IPS-NIHi7 (cell line): ENCODE data around the gene DIAPH2.

Source experiments
- DNase-seq: peaks from one replicate; pipeline ENCODE4 v3.0.0; 2012; ENCODE audit warnings: mixed read lengths; ENCODE audit errors: extremely low spot score

Gene DIAPH2

DNA sequence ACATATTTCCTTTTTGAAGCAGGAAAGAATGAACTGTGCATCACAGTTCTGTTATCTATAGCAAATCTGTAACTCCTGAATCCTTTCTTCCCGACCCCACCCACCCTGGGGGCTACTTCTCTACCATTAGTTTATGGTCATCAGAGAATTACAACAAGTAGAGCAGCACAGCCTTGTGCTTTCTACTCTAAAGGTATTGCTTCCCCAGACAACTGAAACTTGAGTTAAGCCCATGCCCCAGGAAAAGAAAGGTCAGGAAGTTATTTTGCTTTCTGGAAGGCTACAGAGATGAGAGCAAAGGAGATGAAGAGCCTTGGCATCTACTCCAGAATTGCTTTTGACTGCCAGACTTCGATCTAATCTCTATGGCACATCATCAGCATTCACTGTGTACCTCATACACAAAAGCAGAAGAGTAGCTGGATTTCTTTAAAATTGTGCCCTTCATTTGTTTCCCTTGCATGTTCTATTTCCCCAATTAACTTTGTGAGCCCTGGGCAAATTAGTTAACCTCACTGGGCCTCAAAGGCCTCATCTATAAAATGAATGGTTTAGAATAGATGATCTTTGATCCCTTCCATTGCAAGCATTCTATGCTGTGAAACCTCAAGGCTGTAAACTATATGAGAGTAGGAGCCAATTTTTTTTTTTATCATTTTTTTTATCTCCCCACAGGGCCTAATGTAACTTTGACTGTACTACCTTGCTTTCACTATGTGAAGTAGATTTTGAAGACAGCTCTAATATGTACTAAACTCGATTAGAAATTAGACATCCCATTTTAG lies 794.7 kb downstream of the DIAPH2 start:
- DNase-seq: no peak

DNA sequence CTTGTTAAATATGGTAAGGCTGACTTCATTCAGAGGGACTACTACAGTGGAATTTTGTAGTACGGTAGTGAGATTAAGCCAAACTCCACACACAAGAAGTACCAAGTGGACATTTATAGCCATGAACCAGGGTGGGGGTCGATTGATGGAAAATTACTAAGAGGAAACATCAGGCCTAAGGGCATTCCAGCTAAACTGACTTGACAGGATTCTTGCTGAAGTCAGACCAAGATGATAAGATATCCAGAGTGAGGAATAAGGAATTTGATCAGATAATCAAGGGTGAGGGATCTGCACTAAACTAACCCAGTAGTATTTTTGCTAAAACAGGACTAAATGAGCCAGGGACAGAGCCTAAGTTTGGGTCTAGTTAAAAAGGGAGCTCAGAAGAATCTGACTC lies 796.6 kb downstream of the DIAPH2 start:
- no peak for DNase-seq

DNA sequence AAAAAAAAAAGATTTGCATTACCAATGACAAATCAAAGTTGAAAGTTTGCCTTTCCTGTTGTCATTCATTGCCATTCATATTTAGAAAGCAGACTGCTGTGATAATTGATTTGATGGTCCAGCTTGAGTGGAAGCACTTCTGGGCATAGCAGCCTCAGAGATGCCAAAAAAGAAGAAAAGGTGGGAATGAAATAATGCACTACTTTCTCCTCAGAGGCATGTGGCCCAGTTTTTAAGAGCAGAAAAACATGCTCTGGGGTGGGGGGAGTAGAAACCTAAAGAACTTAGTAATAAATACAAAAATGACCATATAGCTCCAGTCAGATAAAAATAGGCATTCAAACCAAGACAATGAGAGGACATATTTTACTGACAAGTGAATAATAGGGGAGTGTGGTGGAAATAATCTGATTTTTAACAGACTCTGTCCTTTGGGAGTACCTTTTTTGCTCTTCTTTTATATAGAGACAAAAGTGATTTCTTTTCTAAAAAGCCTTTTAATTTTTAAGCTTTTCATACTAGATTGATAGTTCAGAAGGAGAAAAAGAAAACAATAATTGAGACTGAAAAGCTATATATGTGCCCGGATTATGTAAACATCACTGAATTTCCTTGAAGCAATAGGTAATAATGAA lies 798.1 kb downstream of the DIAPH2 start:
- DNase-seq: no peak

DNA sequence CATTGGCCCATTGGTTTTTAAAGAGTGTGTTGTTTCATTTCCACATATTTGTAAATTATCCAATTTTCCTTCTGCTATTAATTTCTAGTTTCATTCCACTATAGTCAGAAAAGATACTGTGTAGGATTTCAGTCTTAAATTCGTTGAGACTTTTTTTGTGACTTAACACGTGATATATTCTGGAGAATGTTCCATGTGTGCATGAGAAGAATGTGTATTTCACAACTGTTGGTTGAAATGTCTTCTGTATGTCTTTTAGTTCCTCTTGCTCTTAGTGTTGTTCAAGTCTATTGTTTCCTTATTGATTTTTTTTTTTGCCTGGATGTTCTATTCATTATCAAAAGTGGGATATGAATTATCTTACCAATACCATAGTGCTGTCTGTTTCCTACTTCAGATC lies 806.0 kb downstream of the DIAPH2 start:
- DNase-seq: no peak

DNA sequence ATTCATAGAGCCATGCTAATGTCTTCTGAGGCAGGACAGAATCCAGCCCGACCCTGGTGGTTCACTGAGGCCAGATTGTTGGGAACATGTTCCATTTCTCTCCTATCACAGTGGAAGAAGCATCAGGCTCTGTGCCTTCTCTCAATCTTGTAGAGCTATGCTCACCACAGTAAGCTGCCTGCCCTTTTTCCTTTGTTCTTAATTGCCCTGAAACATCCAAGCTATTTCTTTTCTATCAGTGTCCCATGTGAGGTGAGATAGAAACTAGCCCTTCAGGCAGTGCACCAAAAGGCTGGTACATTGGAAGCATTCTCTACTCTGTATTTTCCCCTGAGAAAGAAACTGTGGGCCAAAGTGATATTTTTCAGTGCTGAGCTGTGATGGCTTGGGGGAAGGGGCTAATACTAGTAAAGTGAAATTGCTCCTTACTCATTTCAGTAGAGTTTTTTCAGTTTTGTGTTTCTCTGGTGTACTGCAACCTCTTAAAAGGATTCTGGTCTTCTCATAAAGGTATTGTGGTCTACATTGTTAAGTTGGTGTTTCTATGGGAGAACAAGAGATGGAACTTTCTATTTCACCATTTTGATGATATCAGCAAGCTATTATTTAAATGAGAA lies 810.2 kb downstream of the DIAPH2 start:
- no peak for DNase-seq

DNA sequence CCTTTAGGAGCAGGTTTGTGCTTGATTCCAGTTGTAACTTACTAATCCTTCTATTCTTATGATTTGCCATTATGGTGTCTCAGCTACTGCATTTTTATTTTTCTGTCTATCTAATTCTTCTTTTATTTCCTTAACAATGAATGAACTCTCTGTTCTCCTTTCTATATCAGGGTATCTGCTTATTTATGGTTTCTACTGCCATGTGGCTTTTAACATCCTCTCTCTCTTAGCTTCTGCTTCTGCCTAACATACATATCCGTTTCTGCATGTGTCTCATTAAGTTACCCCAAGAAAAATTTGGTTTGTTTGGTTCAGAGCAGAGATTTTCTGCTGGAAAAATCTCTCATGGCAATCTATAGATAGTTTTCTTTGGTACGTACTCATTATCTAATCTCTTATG lies 813.5 kb downstream of the DIAPH2 start:
- no peak for DNase-seq

DNA sequence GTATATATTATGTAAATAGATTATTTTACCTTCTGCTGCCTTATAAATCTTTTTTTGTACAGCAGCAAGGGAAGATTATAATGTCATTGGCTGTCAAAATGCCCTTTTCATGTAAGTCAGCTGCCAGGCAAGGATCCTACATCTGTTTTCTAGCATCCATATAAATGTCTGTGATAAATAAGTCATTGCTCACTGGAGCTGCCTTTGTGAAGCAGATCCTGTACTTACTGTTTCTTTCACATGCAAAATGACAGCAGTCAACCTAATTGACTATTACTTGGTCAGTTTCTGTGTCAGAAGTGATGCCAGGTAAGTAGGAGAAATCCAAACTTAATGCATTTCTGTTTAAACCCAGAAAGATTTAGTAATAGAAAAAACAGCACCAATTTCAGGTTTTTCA lies 819.8 kb downstream of the DIAPH2 start:
- no peak for DNase-seq

DNA sequence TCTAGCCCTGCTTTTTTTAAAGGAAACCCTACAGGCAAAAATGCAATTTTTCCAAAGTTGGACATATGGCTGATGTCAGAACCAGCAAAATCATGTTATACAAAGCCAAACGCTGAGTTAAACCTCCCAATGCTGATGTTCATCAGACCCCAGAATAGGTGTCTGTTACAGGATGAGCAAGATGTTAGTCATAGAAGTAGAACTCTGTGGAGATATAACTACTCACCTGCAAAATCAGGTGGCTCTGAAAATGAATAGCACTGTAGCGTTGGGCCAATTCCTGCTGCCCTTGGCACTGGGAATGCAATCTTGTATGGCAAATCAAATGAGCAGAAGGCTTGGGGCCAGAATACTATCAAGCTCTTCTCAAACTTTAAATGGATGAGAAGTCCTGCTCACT lies 833.1 kb downstream of the DIAPH2 start:
- DNase-seq: no peak

DNA sequence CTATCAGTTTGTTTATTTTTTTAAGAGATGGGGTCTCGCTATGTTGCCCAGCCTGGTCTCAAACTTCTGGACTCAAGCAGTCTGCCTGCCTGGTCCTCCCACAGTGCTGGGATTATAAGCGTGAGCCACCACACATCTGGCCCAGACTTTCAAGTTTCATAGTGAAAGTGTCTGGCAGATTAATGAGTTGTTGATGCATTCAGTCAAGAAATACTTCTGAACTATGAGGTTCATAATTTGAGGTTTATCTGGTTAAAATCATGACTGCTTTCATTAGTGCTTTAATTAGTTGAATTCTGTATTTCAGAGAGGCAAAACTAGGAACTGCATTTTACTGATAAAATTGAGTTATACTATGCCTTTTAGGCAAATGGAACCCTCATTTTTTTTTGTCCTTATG lies 837.7 kb downstream of the DIAPH2 start:
- DNase-seq: no peak

DNA sequence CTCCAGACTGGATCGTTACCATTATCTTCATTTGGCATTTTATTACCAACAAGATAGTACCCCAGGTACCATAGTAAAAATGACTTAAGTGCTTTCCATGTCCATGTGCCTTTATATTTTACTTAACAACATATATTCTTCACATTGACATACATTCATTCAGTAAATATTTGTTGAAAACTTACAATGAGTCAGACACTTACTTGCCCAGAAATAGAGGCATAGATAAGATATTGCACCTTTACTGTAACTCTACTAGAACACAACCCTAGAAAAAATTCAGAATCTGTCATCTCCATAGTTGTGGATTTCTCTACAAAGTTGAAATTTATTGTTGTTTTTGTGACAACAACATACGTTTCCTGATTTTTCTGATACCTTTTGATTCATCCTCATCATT lies 839.7 kb downstream of the DIAPH2 start:
- DNase-seq: no peak

DNA sequence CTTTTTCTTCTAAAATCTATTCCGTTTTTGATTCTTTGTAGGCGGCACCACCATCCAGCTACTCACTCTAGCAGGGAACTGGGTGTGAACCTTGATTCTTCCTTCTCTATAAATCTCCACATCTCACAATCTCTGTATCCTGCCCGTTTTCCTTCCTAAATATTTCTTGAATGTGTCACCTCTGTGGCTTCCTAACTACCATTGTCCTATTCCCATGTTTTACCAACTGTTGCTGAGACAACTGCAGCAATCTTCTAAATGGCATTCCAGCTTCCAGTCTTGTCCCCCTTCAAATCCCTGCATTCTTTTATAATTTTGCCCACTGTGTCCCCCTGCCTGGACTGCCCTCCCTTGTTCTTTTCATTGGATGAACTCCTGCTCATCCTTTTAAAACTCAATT lies 840.4 kb downstream of the DIAPH2 start:
- DNase-seq: peak; percentile 10

DNA sequence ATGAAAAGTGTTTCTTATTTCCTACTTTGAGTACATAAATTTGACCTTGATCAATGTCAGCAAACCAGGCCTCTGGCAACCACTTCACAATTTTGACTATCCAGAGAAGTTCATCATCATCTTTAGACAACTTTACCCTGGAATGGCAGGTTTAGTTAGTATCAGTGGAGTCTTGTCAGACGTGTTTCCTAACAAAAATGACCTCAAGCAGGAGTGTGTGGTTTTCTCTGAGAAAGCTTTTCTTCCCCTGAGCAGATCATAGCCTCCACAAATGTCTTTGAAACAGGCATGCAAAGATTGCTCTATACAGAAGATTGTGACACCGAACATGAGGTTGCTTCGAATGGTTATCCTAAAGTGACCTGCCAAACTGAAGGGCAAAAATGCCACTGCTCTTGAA lies 841.3 kb downstream of the DIAPH2 start:
- DNase-seq: no peak

DNA sequence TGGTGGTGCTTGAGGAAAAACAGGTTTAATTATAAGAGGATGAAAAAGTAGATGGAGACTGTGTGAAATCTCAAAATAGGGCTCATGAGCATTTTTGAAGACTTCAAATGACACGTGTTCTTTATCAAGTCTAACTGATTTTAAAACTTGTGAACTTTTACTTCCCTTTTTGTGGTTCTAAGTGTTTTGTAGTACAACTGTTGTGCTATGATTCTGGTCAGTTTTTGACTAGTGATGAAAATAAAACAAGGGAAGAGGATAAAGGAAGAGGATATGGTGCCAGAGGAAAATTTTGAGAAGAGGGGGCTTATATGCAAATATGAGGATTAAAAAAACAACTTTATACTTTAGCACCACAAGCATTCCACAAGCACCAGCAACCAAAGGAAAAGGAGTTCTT lies 843.1 kb downstream of the DIAPH2 start:
- DNase-seq: no peak

DNA sequence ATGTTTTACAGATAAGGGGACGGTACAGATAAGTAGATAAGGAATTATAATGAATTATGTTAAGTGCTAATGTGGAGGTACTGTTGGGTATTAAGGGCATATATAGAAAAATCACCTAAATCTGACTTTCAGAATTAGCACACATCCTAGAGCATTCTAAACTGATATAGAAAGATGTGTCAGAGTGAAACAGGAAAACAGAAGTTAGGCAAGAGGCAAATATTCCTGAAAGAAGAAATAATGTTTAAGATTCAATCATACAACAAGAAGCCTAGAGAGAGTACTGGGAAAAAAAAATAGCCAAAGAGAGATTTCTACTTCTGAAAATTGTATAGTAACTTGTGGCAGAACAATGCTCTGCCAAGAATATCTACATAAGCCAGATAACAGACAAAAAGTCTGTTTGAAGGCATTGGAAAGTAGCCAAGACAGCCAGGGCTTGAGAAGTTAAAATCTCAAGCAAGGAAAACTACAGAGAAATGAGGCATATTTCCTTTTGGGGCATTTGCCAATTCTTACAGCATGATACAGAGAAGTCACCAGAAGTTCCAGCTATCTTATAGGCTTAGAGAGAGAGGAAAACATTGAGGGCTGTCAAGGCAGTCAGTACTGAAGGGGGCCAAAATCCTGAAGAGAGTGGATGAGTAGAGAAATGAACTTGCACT lies 845.0 kb downstream of the DIAPH2 start:
- no peak for DNase-seq

DNA sequence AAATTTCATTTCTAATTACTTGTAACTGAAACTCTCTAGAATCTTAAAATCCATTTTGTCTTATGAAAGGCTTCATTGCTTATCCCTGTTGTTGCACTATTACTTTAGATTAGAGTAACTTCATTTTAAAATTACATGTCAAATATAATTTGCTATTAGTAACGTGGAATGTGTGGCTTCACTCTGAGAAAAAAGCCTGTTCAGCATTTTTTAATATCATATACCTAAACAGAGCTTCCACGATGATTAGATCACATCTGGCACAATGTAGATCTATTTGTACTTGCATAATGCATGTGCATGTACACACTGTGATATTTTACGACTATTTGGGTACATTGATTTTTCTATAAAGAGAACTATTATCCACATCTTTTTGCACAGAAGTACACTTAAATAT lies 847.2 kb downstream of the DIAPH2 start:
- DNase-seq: no peak

DNA sequence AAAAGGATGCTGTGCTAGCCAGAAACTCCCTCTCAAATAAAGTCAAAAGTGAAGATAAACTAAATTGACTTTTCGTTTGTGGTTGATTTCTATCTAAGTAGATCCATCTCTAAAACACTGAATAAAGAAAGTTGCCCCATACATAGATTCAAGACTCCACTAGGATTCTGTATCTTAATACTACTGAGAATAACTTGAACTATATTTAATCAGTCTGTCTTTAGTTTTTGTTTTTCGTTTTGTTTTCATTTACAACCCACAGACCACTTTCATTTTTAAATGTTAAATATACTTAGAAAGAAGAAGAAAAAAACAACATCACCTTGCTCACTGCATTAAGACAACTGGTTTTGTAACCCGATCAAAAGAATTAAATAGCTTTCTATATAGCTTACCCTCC lies 854.1 kb downstream of the DIAPH2 start:
- DNase-seq: no peak

DNA sequence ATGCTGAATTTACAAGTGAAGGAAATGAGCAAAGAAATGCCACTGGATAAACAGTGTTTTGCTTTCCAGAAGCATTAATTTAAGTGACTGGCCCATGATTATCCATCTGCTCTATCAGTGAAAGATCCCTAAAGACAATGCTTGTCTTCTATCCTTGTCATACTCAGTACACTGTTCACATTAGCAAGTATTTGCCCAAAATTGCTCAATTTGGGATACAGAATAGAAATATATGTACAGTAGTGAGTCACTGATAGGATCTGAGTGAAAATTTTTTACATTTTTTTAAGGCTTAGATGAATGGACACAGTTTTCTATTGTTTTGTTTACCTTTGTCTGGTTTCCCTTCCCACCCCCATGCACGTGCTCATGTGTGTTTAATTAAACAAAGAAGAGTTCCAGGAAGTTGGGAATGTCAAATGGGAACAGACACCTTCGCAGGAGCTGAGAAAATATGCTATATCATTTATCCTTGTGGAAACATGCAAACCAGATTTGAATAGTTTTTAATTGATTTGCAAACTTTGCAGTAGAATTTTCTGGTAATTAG lies 855.4 kb downstream of the DIAPH2 start:
- no peak for DNase-seq

DNA sequence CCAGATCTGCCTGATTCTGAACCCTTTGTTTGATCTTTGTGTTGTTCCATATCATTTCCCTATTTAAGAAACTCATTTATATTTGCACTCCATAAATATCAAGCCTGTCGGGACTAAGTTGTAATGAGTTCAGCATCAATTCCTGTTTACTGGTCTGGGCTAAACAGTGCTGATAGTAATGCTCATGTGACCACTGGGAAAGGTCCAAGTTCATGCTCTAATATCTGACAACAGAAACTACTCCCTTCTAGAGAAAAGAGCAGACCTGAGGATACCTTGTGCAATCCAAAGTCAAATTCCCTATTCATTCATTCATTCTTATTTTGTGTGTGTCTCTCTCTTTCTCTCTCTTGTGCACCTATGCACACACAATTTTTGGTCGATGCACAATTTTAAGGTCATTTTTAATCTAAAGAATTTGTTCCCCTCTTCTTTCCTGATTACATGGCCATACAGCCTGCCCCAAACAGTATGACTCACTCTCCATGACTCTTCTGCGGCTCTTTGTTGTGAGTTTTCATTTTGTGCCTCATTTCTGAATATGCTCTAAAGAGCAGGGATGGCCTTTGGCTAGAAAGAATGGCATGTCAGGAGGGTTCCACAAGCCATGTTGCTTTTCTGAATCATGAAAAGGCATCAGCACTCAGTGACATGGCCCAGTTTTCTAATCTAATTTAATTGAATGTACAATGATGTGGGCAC lies 863.4 kb downstream of the DIAPH2 start:
- DNase-seq: peak; percentile 11

DNA sequence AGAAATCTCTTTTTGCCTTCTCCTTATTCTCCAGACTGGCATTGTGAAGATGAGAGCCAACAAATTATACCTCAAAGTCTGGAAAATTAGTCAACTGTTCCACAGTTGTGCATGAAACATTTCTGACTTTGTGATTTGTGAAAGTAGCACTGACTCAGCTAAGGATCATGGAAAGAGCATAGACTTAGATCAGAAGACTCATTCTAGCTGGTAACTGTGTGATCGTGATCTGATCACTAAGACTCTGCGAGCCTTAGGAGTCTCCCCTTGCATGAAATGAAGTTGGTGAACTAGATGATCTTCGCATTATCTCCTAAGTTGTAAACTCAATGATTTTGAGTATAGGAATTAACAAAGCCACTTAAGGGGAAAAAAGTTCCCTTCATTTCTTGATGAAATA lies 867.2 kb downstream of the DIAPH2 start:
- DNase-seq: no peak

DNA sequence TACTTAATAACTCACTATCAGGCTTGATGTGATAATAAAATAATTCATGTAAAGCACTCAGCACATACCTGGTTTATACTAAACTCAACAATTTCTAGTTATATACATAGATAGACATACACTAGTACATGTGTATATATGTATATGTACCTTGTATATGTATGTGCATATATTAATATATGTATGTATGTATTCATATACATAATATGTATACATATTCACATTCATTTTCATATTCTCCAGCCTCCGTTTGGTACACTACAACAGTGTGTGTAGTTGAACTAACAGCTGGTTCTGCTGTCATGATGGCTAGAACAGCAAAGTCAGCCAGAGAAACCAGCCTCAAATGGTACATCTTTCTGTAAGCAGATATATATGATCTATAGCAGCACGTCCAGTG lies 869.2 kb downstream of the DIAPH2 start:
- no peak for DNase-seq

DNA sequence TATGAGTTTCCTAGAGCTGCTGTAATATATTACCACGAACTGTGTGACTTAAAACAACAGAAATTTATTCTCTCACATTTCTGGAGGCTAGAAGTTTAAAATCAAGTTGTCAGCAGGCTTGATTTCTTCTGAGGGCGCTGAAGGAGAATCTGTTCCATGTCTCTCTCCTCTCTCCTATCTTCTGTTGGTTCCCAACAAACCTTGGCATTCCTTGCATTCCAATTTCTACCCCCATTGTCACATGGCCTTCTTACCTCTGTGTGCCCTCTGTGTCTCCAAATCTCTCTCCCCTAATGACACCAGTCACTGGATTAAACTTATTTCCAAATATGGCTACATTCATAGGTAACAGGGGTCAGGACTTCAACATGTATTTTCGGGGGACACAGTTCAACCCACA lies 871.7 kb downstream of the DIAPH2 start:
- DNase-seq: peak; percentile 15
